Endothelial cell of umbilical vein (primary cell): Measurements from ENCODE around the gene ARSB. TPM values are rescaled to one million over a fixed set of nuclear protein-coding genes. Genes with fewer than 3 reads are reported as not detected.

Experiments used
- BruUV-seq: library from RNA; stranded (reverse); fragments of 400-500 nt; replicated peaks from 2 replicates; lab custom pipeline; 2021; lab: Mats Ljungman, UMichigan
- CTCF ChIA-PET: fragments of 300-600, 350-600 bp; sonication (Branson Sonifier 250); formaldehyde crosslinking; loops from one replicate; lab custom pipeline; 2021; ENCODE audit warnings: antibody characterized with exemption, inconsistent platforms; lab: Charles Lee
- POLR2A ChIA-PET: fragments of 300-600, 350-600 bp; sonication (Branson Sonifier 250); formaldehyde crosslinking; loops from one replicate; lab custom pipeline; 2021; ENCODE audit warnings: antibody characterized with exemption, inconsistent platforms; lab: Charles Lee
- DNase-seq: peaks from one replicate; pipeline ENCODE4 v3.0.0-alpha.2; 2011; ENCODE audit warnings: low read depth, low spot score
- FAIRE-seq: peaks from 2 replicates; lab custom pipeline; 2011; peaks lifted over from hg19 to GRCh38; lab: Jason Lieb, UNC
- H2AFZ ChIP-seq: 2 replicates; pipeline ENCODE4 v1.6.0; 2012; ENCODE audit warnings: low read depth, low read length, control low read depth, inconsistent platforms
- H3K27ac ChIP-seq: 2 replicates; pipeline ENCODE4 v1.5.1; 2011; ENCODE audit warnings: low read depth, mild to moderate bottlenecking, control low read depth, low read length, moderate library complexity; ENCODE audit not compliant: insufficient read depth
- H3K27me3 ChIP-seq, 2 experiments: 2 replicates each; pipeline versions ENCODE4 v1.6.0 to v1.6.1; 2011; ENCODE audit warnings: low read length in 2 of 2, mixed read lengths in 1 of 2; ENCODE audit not compliant: control insufficient read depth in 2 of 2, insufficient read depth in 2 of 2
- H3K36me3 ChIP-seq, 2 experiments: 2 replicates in 1 of 2; 3 replicates in 1 of 2; pipeline ENCODE4 v1.5.1; 2011; ENCODE audit warnings: low read length in 2 of 2, mild to moderate bottlenecking in 1 of 2, moderate library complexity in 1 of 2; ENCODE audit not compliant: control insufficient read depth in 2 of 2, insufficient read depth in 2 of 2; ENCODE audit errors: extremely low read depth in 1 of 2
- H3K4me1 ChIP-seq: 3 replicates; pipeline ENCODE4 v1.5.1; 2011; ENCODE audit warnings: mild to moderate bottlenecking, low read length; ENCODE audit not compliant: control insufficient read depth, insufficient read depth; ENCODE audit errors: extremely low read depth
- H3K4me2 ChIP-seq: 2 replicates; pipeline ENCODE4 v1.6.1; 2011; ENCODE audit warnings: low read length, control low read depth, mixed read lengths; ENCODE audit not compliant: insufficient read depth
- H3K4me3 ChIP-seq, 3 experiments: fragments of 200-600 bp in 1 of 3; sonication (generic), shearing (Covaris generic) in 1 of 3; replicated peaks in 1 of 3; 2 replicates each; pipeline ENCODE4 v1.5.1; 2011 to 2016; ENCODE audit warnings: control low read depth in 3 of 3, low read length in 3 of 3, mild to moderate bottlenecking in 2 of 3, inconsistent platforms in 1 of 3, low read depth in 1 of 3, moderate library complexity in 1 of 3; ENCODE audit not compliant: insufficient read depth in 1 of 3
- H3K79me2 ChIP-seq: 2 replicates; pipeline ENCODE4 v1.6.0; 2012; ENCODE audit warnings: low read length, inconsistent platforms; ENCODE audit not compliant: control insufficient read depth, insufficient read depth
- H3K9ac ChIP-seq: replicated peaks from 2 replicates; pipeline ENCODE3; 2011; ENCODE audit warnings: low read length, control low read depth; ENCODE audit not compliant: insufficient read depth; ENCODE audit errors: extremely low read depth
- H3K9me1 ChIP-seq: replicated peaks from 3 replicates; pipeline ENCODE4 v1.6.0; 2011; ENCODE audit warnings: mild to moderate bottlenecking, low read length; ENCODE audit not compliant: control insufficient read depth, insufficient read depth; ENCODE audit errors: extremely low read depth
- H3K9me3 ChIP-seq: replicated peaks from 2 replicates; pipeline ENCODE4 v1.5.1; 2012; ENCODE audit warnings: low read length, inconsistent platforms; ENCODE audit not compliant: control insufficient read depth, insufficient read depth
- H4K20me1 ChIP-seq: replicated peaks from 2 replicates; pipeline ENCODE3; 2011; ENCODE audit warnings: mild to moderate bottlenecking, low read length; ENCODE audit not compliant: control insufficient read depth, insufficient read depth; ENCODE audit errors: extremely low read depth
- EZH2 ChIP-seq: IDR thresholded peaks from 2 replicates; pipeline ENCODE4 v1.6.1; 2012; ENCODE audit warnings: borderline replicate concordance, low read depth, mild to moderate bottlenecking, moderate library complexity, low read length, inconsistent platforms; ENCODE audit not compliant: severe bottlenecking
- FOS ChIP-seq: IDR thresholded peaks from 2 replicates; pipeline ENCODE4 v1.6.1; 2011; ENCODE audit warnings: mild to moderate bottlenecking, low read length, moderate library complexity, borderline replicate concordance; ENCODE audit not compliant: insufficient read depth
- GATA2 ChIP-seq: IDR thresholded peaks from 2 replicates; pipeline ENCODE4 v1.7.0; 2011; ENCODE audit warnings: low read depth, mild to moderate bottlenecking, moderate library complexity, mixed read lengths, low read length; ENCODE audit not compliant: insufficient read length, insufficient read depth
- JUN ChIP-seq: IDR thresholded peaks from 2 replicates; pipeline ENCODE4 v1.6.1; 2011; ENCODE audit warnings: borderline replicate concordance, low read depth; ENCODE audit not compliant: insufficient read length, insufficient read depth
- MYC ChIP-seq: IDR thresholded peaks from one replicate; pipeline ENCODE4 v1.6.1; 2011; ENCODE audit warnings: mild to moderate bottlenecking, low read depth, low read length
- POLR2A ChIP-seq: IDR thresholded peaks from 2 replicates; pipeline ENCODE4 v1.6.1; 2012; ENCODE audit warnings: low read depth, mild to moderate bottlenecking, control low read depth, low read length
- POLR2AphosphoS5 ChIP-seq: IDR thresholded peaks from 2 replicates; pipeline ENCODE4 v1.6.1; 2012; ENCODE audit warnings: low read depth, mild to moderate bottlenecking, control low read depth, low read length, moderate library complexity; ENCODE audit not compliant: insufficient read depth
- dilution Hi-C: fragments of 300-500 bp; cut with MboI; formaldehyde crosslinking; loops from one replicate; pipeline ENCODE4 v1.15.0; 2019; ENCODE audit warnings: low sequenced_read_pairs; ENCODE audit not compliant: extremely low pct_ligation_motif_present
- intact Hi-C: fragments of 100-400 bp; cut with micrococcal nuclease; formaldehyde crosslinking; loops from one replicate; pipeline ENCODE4 v1.10.0; 2022
- polyA plus RNA-seq, 4 experiments: library from polyadenylated mRNA; depleted of rRNA in 3 of 4; stranded (reverse) in 3 of 4; unstranded in 1 of 4; fragments of >200 nt; gene quantifications; 2 replicates each; pipeline versions ENCODE4 v1.2.1 to v1.2.3, GENCODE V29; 2011 to 2012; ENCODE audit warnings: missing spikeins in 1 of 4
- total RNA-seq: library from RNA; stranded (reverse); gene quantifications from 2 replicates; pipeline ENCODE4 v1.2.3, GENCODE V29; 2021
- TF ChIP-seq, protein P1 (sequence below), 2 donors: IDR thresholded peaks; 1 replicate in 1 of 2; 2 replicates in 1 of 2; pipeline ENCODE4 v1.5.1; 2011; ENCODE audit warnings: low read length in 2 of 2, mild to moderate bottlenecking in 2 of 2, moderate library complexity in 2 of 2, control low read depth in 1 of 2, inconsistent platforms in 1 of 2, low read depth in 1 of 2; ENCODE audit not compliant: insufficient read depth in 1 of 2; ENCODE audit errors: extremely low read depth in 1 of 2
- TF ChIP-seq, protein P2 (sequence below): IDR thresholded peaks from 2 replicates; pipeline ENCODE4 v1.6.1; 2011; ENCODE audit not compliant: insufficient read depth, insufficient read length

Gene ARSB
- total and polyA plus RNA-seq, 2 donors (not counting 3 experiments of a cell fraction or from before 2014, with no cell fraction given) = 17.2 to 25.8 TPM

DNA sequence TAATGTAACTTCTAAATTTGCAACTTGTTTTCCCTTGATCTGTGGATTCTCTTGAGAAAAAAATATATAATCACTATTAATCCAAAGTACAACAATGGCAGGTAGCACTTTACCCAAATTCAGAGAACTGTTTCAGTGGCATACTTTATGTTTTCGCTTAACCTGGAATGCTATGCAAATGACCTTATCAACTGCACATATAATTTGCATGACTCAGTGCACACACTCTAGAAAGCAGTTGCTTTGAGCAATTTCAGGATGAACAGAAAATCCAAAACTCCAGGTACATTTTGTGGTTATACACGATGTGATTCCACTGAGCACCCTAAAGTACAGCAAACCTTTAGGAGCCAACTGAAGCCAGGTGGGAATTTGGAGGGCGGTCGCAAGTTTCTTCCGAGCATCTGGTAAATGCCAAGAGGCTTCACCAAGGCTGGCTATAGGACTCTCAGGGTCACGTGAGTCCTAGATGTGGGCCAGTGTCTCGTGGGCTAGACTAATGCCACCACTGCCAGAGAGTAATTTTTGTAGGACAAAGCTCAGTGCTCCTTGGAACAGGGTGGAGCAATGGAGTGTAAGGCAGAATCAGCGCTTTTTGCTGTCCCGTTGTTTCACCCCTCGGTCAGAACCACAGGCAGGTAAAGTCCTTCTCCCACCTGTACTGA lies 47.1 kb upstream of the ARSB start:
- no peak overlapping the region for H2AFZ ChIP-seq
- no TSS peak for BruUV-seq
- H3K36me3 ChIP-seq = no peaks in the 10 kb centered on the region
- H3K27me3 ChIP-seq = peaks cover 1 to 2% of the 10 kb centered on the region in 2 experiments
- no peak overlapping the region for H3K4me3 ChIP-seq
- intact Hi-C loops = no loop called here
- no peak overlapping the region for H3K4me2 ChIP-seq
- TF ChIP-seq POLR2A (no peak), MYC (no peak), GATA2 (no peak)
- TF ChIP-seq, protein P1, sequence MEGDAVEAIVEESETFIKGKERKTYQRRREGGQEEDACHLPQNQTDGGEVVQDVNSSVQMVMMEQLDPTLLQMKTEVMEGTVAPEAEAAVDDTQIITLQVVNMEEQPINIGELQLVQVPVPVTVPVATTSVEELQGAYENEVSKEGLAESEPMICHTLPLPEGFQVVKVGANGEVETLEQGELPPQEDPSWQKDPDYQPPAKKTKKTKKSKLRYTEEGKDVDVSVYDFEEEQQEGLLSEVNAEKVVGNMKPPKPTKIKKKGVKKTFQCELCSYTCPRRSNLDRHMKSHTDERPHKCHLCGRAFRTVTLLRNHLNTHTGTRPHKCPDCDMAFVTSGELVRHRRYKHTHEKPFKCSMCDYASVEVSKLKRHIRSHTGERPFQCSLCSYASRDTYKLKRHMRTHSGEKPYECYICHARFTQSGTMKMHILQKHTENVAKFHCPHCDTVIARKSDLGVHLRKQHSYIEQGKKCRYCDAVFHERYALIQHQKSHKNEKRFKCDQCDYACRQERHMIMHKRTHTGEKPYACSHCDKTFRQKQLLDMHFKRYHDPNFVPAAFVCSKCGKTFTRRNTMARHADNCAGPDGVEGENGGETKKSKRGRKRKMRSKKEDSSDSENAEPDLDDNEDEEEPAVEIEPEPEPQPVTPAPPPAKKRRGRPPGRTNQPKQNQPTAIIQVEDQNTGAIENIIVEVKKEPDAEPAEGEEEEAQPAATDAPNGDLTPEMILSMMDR (IDR thresholded peaks at IDR 0.05; ENCODE audit: extremely low read depth in 1 of 2, insufficient read depth in 1 of 2, low read depth in 1 of 2, low read length in 2 of 2) = no peak
- ChIA-PET POLR2A (interaction anchor here (0.5 kb wide), 1 partner anchor 1797 kb away, joined by 3 read pairs; no protein-coding TSS in a partner anchor), CTCF (interaction anchor here (2.0 kb wide), 1 partner anchor 9 kb away, joined by 6 read pairs; no protein-coding TSS in a partner anchor)
- no peak overlapping the region for H3K27ac ChIP-seq
- no peaks in the 10 kb centered on the region for H3K79me2 ChIP-seq
- no peaks in the 10 kb centered on the region for H4K20me1 ChIP-seq
- DNase-seq (no peak), FAIRE-seq (no peak)
- dilution Hi-C loops = no loop called here
- no peak overlapping the region for H3K9ac ChIP-seq
- H3K9me1 ChIP-seq = no peaks in the 10 kb centered on the region
- H3K4me1 ChIP-seq = no peaks in the 10 kb centered on the region
- H3K9me3 ChIP-seq = no peaks in the 10 kb centered on the region

DNA sequence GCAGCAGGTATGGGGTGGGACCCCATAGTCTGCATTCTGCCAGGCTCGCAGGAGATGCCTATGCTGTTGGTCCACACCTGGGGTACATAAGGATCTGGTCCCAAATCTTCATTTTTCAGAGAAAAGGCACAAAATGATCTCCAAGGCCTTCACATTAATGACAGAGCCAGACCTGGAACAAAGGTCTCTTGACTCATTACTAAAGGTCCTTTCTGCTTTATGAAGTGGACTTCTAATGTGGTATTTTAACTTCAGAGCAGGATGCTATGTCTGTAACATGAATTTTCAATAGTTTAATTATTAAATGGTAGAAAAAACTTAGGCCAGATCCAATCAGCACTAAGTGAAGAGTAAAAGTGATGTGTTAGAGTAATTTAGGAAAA lies 46.4 kb upstream of the ARSB start:
- no peak for FAIRE-seq
- ChIA-PET POLR2A (no interaction called here), CTCF (interaction anchor here (3.2 kb wide), 1 partner anchor 10 kb away, joined by 18 read pairs; no protein-coding TSS in a partner anchor)
- no peaks in the 10 kb centered on the region for H3K36me3 ChIP-seq
- peaks cover 1 to 7% of the 10 kb centered on the region in 2 experiments for H3K27me3 ChIP-seq
- H3K4me3 ChIP-seq = no peak overlapping the region
- intact Hi-C loops (no loop called here), dilution Hi-C loops (no loop called here)
- no peak for TF ChIP-seq POLR2A
- no peak for TF ChIP-seq JUN
- TF ChIP-seq GATA2 = no peak
- TF ChIP-seq POLR2AphosphoS5 = no peak
- no peak for TF ChIP-seq EZH2
- TF ChIP-seq, protein P1 (IDR thresholded peaks at IDR 0.05; ENCODE audit: extremely low read depth in 1 of 2, insufficient read depth in 1 of 2, low read depth in 1 of 2, low read length in 2 of 2) = no peak
- TF ChIP-seq FOS = no peak
- TF ChIP-seq, protein P2, sequence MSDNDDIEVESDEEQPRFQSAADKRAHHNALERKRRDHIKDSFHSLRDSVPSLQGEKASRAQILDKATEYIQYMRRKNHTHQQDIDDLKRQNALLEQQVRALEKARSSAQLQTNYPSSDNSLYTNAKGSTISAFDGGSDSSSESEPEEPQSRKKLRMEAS = no peak
- TF ChIP-seq MYC = no peak
- H3K9ac ChIP-seq = no peak overlapping the region
- no peaks in the 10 kb centered on the region for H3K9me3 ChIP-seq
- H3K27ac ChIP-seq = no peak overlapping the region
- no peak overlapping the region for H2AFZ ChIP-seq
- no peaks in the 10 kb centered on the region for H4K20me1 ChIP-seq
- no peaks in the 10 kb centered on the region for H3K4me1 ChIP-seq
- no peaks in the 10 kb centered on the region for H3K79me2 ChIP-seq
- DNase-seq = no peak
- no TSS peak for BruUV-seq
- H3K9me1 ChIP-seq = no peaks in the 10 kb centered on the region
- H3K4me2 ChIP-seq = no peak overlapping the region
